Activated CD8-positive, alpha-beta memory T cell treated with anti-CD3 and anti-CD28 coated beads for 48 hours (primary cell): Measurements from ENCODE around the gene PTPRN2.
"Not testable (repeated sequence)": the region's sequence is repeated elsewhere in the genome, so short reads cannot be mapped to it uniquely, and the experiment has no call there.

Experiments used
- DNase-seq, 3 experiments: peaks; one replicate each; pipeline ENCODE4 v3.0.0-alpha.2; 2020; ENCODE audit warnings: low read depth in 2 of 3, low spot score in 2 of 3

The PTPRN2 gene

DNA sequence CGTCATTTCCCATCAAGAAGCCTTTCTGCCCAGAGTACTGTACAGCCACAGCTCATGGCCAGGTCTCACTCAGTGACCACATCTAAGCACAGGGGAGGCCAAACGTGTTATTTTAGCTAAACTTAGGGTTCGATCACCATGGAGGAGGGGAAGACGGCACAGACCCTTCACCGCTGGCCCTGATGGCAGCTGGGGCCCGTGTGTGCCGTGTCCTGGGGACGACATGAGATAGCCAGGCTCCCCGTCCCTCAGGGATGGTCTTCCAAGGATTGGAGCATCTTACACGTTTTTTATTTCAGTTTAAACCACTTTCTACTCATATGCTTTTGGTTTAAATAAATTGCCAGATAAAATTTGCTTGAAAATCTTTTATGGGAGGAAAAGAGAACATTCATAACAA, 737.9 kb downstream of the PTPRN2 start:
- DNase-seq, result no peak

GRCh38 chr7:157849341-157849596, 738.4 kb downstream of the PTPRN2 start:
- no peak for DNase-seq

- DNase-seq, result no peak
Observed at GRCh38 chr7:157848508-157849340, 738.9 kb downstream of the PTPRN2 start.

GRCh38 chr7:157847756-157848487, 739.7 kb downstream of the PTPRN2 start:
- not testable (repeated sequence) for DNase-seq

DNA sequence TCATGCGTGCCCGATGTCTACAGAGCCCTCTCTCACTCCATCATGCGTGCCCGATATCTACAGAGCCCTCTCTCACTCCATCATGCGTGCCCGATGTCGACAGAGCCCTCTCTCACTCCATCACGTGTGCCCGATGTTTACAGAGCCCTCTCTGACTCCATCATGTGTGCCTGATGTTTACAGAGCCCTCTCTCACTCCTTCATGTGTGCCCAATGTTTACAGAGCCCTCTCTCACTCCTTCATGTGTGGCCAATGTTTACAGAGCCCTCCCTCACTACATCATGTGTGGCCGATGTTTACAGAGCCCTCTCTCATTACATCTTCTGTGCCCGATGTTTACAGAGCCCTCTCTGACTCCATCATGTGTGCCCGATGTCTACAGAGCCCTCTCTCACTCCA, 740.9 kb downstream of the PTPRN2 start:
- not testable (repeated sequence) for DNase-seq

- DNase-seq, result no peak
Observed at GRCh38 chr7:157846271-157846670, 741.4 kb downstream of the PTPRN2 start.

- DNase-seq, result no peak
Observed at GRCh38 chr7:157845203-157845835, 742.3 kb downstream of the PTPRN2 start.

- DNase-seq, result no peak
Observed at GRCh38 chr7:157844611-157845010, 743.0 kb downstream of the PTPRN2 start.

- DNase-seq, result no peak
Observed at GRCh38 chr7:157844141-157844540, 743.5 kb downstream of the PTPRN2 start.

- DNase-seq, result no peak
Observed at GRCh38 chr7:157843336-157844140, 744.1 kb downstream of the PTPRN2 start.

DNA sequence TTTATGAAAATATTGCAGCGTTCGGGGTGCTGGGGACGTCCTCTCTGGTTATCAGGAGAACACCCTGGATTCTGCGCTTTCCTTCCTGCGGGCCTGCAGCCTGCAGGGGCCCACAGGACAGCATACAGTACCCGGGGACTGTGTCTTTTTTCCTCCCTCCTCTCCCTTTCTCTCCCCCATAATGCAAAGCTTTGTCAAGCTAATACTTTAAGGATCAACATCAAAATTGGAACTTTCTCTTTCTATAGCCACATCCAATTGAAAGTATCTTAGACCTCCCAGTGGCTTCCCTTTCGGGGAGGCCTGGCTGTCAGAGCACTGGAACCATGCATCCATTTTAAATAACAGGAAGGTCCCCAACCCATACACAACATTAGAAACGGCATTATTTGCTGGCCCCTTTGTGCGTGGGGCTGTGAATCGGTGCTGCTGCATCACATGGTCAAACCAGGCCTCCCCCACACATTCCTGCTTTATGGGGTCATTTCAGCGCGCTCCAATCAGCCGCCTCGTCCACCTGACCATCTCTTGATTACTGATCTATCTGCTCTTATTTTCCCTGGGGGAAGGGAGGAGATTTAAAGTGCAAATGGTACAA, 745.8 kb downstream of the PTPRN2 start:
- DNase-seq, result no peak

DNA sequence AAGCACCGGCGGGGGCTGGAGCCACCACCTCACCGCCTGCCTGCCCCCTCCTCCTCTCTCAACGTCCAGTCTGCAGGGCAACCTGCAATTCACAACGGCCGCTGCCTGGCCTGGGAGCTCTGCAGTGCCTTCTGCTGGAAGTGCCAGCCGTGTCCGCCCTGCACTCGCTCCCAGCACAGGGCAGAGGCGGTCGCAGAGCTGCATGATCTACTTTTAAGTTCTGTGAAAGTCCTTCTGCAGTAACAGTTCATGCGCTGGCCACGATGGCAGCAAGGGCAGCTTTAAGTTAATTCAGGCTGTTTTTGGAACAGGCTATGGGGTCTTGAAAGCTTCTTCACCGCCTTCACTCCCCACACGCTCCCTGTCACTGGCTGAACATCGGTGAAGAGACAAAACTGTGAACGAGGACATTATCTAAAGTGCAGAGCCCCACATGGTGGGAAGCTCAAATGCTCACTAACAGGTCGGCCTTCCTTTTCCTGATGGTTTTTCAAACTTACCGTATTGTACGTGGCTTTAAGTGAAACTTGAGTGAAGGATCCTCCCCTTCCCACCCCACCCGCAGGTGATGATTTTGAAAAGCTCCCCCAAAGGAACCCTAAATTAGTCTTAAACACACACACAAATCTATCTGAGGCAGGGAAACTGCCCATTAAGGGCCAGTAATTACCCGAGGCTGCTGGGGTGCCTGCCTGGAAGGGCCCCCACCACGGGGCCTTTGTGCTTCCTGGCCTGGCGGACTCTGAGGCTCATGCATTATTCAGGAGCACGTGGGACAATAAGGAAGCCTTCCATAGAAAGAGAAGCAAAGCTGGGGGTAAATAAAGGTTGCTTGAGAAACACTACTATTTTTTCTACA, 746.5 kb downstream of the PTPRN2 start:
- DNase-seq, result no peak

- no peak for DNase-seq
Observed at GRCh38 chr7:157840174-157840913, 747.3 kb downstream of the PTPRN2 start.

GRCh38 chr7:157839672-157840167, 747.9 kb downstream of the PTPRN2 start:
- DNase-seq, result no peak

DNA sequence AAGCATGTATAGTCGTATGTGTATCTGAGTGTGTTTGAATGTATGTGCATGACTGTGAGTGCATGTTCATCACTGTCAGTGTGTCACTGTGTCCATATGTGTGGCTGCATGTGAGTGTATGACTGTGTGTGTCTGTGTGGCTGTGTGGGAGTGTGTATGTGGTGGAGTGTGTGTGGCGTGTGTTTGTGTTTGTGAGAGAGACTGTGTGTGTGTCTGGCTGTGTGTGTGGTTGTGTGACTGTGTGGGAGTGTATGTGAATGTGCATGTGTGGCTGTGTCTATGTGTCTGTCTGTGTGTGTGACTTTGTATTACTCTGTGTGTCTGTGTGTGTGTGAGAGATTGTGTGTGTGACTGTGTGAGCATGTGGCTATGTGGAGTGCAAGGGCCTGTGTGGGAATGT, 748.4 kb downstream of the PTPRN2 start:
- DNase-seq, result no peak

GRCh38 chr7:157837561-157837960, 750.1 kb downstream of the PTPRN2 start:
- DNase-seq, result no peak

- DNase-seq, result no peak
Observed at GRCh38 chr7:157837047-157837446, 750.6 kb downstream of the PTPRN2 start.

GRCh38 chr7:157834501-157835163, 753.0 kb downstream of the PTPRN2 start:
- no peak for DNase-seq
